Measurements from ENCODE around the gene CNGA2.
"Not testable (repeated sequence)": the region's sequence is repeated elsewhere in the genome, so short reads cannot be mapped to it uniquely, and the experiment has no call there.

The CNGA2 gene

DNA sequence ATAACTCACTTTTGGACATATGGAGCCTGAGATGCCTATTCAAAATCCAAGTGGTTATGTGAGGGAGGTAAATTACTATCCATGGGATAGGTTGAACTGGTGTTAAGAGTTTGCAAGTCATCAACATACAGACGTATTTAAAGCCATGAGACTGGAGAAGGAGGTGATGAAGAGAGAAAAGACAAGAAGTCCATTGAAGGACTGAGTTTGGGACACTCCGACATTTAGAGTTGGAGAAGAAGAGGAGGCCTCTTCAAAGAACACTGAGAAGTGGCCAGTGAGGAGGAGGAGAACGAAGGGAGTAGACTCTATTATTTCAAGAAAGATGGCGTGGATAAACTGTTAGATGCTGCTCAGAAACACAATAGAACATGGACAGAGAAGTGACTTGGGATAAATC is at the start of gene CNGA2:
CNGA2 (plus strand) TSS at position 301 of the 400 bp plus-strand sequence. CDS start 3,738 bp downstream, outside the sequence.
- no peak for DNase-seq

DNA sequence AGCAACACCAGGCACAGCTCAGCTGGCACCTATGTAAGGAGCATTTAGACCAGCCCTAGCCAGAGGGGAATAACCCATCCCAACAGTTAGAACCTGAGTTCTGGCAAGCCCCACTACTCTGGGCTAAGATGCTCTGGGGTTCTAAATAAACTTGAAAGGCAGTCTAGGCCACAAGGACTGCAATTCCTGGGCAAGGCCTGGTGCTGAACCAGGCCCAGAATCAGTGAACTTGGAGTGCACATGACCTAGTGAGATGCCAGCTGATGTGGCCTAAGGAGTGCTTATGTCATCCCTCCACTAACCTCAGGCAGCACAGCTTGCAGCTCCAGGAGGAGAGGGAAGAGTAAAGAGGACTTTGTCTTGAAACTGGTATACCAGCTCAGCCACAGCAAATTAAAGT is 46.9 kb upstream of the CNGA2 start:
- DNase-seq, result no peak

DNA sequence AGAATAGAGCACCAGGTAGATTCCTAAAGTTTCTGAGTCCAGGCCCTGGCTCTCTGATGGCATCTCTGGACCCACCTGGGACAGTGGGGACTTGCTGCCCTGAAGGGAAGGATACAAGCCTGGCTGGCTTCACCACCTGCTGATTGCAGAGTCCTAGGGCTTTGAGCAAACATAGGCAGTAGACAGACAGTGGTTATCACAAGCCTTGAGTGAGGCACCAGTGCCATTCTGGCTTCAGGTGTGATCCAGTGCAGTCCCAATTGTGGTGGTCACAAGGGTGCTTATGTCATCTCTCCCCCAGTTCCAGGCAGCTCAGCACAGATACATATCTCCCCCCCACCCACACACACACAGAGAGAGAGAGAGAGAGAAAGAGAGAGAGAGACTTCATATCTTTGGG is 45.9 kb upstream of the CNGA2 start:
- DNase-seq, result no peak

DNA sequence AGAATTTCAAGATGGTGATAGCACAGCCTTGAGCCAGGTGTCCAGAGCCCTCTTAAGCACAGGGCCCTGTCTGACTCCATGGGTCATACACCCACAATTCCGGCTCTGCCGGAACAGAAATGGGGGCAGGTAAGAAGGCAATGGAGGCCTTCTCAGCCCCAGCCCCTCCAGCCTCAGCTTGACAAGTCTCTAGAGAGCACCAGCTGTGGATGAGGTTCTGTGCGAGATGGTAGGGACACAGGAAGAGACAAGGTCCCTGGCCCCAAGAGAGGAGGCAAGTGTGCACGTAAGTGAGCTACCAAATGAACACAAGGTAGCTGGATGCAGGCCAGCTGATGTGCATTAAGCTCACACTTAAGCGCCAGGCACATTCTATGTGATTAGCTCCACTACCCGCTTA is 41.7 kb upstream of the CNGA2 start:
- DNase-seq, result no peak

DNA sequence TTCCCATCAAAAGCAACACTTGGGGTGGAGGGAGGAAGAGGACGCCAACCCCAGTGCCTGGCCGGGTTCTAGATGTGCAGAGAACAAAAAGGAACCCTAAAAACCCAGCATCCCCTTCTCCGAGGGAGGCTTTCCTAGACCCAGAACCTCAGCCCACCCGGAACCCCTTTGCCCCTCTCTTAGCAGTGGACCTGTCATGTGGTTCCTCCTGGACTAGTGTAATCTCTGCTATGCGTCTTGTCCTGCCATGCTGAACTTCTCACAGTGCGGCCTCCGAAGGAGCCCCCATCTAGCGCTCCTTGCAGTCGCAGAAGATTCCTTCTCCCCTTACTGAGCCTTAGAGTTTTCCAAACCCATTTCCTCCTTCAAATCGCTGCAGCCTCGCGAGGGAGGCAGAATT is 40.4 kb upstream of the CNGA2 start:
- DNase-seq, result no peak

DNA sequence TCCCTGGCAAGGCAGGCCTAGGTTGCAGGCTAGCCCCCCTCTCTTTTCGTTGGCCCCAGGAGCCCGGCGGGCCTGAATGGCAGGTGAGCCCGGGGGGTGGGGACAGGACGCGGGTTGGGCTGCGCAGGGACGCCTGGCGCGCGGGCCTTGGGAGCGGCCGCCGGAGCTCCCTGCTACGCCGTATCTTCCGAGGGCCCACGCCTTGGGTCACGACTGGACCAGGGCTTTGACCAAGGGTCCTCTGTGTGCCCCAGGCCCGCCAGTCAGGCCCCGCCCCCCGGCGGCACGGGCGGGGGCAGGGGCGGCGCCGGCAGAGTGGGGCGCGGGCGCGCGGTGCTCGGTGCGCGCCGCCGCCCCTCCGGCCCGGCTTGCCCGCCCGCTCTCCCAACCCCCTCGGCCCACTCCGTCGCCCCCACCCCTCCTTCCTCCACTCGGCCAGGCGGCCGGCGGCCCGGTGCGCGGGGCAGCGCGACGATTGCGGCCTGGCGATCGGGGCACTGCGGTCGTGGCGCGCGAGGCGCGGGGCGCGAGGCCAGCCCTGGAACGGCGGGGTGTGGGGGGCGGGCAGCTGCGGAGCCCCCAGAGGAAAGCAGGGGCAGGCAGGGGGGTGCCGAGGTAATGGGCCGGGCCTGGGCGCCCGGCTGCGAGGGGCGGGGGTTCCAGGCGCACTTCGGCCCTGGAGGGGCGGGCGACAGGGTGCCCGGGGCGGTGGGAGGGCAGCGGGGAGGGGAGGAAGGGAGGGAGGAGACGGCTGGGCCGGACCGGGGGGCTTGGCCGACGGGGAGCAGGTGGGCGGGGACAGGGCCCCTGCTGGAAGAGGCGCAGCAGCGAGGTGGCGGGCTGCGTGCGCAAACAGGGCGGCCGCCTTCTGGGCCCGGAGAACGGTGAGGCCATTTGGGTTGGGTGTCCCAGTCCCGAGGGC is 39.6 kb upstream of the CNGA2 start, which contains the start of gene PRRG3:
PRRG3 (plus strand) TSS at position 798 of the 922 bp plus-strand sequence. CDS start 3,357 bp downstream, outside the sequence.
- DNase-seq, result no peak

DNA sequence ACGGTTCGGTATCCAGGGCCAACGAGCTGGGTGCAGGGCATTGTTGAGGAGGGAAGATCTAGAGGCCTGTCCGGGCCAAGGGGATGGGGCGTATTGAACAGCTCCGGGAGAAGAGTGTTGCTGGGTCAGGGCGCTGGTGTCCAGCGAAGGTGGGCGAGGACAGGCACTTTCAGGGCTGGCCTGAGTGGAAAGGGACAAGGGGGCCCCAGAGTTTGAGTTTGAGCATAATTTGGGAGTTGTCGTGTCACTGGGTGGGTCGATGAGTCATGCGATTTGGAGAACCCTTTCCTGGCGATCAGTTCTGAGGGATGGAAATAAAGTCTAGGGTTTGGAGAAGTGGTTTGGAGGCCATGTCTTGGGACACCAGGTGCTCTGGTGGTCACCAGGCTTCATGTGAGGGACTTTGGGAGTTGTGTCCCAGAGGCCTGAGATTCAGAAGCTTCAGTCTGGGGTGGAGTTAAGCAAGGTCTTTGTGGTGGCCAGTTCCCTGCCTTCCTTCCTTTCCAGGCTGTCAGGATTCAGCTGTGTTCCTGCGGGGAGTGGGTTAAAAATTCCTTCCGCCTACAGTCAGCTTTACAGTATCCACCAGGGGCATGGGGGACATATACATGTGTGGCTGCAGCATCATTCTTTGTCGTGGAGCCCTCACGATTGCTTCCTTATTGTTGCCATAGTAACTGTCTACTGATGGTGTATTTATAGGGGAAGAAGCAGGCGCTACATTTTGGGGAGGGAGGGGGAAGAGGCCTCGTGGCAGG is 38.8 kb upstream of the CNGA2 start:
- no peak for DNase-seq

DNA sequence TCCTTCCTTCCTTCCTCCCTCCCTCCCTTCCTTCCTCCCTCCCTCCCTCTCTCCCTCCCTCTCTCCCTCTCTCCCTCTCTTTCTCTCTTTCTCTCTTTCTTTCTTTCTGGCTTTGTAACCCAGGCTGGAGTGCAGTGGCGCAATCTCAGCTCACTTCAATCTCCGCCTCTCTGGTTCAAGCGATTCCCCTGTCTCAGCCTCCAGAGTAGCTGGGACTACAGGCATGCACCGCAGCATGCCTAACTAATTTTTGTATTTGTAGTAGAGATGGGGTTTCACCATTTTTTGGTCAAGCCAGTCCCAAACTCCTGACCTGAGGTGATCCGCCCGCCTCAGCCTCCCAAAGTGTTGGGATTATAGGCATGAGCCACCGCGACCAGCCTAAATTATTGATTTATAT is 37.5 kb upstream of the CNGA2 start:
- not testable (repeated sequence) for DNase-seq

DNA sequence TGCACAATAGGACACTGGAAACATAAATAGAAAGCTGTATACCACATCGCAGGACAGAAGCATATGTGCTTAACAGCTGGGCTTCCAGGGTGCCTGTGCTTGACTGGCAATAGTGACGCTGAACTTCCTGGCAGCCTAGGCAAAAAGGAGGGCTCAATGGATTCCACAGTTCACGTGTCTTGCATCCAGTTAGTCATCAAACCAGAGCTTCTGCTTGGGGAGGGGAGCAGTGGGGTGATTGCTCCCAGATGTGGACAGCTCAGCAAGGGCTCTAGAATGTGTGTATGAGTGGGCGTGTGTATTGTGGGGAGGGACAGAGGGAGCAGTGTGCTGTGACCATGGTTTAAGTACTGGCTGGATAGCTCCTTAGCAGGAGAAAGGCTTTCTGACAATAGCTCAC is 37.0 kb upstream of the CNGA2 start:
- peak; percentile 60 for DNase-seq

DNA sequence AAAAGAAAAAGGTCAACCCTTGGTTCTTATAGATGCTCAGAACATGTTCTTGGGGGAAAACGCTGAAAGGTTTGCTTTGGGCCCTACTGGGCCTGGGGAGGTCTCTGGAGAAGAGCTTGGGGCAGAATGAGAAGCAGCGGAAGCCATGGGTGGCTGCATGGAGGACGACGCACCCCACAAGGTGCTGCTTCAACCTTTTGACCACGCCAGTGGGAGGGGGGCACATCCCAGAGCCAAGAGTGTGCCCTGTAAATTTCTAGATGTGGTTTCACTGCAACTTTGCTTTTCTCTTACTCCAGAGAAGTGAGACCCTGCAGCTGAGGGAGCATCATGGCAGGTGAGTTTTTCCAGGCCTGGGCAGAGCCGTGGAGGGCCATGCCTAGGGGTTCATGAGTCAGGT is 36.1 kb upstream of the CNGA2 start:
- no peak for DNase-seq

DNA sequence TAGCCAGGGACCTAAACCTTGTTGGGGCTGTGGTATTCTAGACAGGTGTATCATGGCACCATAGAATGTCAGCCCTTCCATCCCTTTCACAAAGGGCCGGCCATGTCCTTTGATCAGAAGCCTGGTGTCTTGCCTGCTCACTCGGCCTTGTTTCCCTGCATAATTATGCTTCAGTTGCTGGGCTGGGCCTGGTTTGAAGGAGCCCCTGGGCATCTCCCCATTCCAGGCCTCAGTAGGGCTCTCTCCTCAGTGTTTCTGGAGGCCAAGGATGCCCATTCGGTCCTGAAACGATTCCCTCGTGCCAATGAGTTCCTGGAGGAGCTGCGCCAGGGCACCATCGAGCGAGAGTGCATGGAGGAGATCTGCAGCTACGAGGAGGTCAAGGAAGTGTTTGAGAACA is 34.8 kb upstream of the CNGA2 start:
- no peak for DNase-seq

DNA sequence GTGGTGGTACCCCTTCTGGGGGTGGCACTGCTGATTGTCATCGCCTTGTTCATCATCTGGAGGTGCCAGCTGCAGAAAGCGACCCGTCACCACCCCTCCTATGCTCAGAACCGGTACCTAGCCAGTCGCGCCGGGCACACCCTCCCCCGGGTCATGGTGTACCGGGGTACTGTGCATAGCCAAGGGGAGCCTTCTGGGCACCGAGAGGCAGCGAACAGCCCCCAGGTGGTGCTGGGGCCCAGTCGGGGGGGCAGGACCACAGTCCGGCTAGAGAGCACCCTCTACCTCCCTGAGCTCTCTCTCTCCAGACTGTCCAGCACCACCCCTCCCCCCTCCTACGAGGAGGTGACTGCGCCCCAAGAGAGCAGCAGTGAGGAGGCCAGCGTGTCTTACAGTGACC is 34.0 kb upstream of the CNGA2 start:
- no peak for DNase-seq

DNA sequence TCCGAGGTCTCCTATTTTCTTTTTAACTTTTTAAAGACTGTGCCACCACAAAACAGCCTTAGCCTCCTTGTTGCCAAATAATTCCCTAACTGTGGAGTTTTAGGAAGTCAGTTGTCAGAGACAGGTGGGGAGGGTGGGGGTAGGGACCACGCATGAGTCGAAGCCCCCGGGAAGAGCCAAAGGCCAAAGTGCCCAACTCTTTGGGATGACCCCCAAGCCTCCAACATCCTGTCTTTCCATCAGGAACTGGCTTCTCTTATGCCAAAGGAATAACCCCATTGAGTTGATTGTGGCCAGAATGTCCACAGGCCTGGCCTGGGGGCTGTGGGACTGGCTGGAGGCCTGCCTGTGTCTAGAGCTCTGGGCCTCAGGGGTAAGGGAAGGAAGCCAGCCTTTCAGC is 33.5 kb upstream of the CNGA2 start:
- no peak for DNase-seq

DNA sequence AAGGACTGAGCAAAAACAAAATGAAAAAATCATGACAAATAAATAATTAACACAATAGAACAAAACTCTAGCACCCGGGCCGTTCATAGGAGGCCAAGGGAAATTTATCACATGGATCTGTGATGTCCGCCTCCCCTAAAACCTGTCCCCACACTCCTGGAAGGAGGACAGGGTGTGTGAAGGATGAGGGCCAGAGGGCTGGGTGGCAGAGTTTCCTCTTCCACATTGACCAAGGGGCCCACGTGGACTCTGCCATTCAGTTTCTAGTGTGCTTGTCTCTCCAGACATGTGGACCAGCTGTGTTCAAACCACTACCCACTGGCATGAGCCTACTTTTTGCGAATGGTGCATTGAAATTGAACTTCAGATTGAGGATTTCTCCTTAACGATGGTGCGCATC is 33.0 kb upstream of the CNGA2 start:
- no peak for DNase-seq

DNA sequence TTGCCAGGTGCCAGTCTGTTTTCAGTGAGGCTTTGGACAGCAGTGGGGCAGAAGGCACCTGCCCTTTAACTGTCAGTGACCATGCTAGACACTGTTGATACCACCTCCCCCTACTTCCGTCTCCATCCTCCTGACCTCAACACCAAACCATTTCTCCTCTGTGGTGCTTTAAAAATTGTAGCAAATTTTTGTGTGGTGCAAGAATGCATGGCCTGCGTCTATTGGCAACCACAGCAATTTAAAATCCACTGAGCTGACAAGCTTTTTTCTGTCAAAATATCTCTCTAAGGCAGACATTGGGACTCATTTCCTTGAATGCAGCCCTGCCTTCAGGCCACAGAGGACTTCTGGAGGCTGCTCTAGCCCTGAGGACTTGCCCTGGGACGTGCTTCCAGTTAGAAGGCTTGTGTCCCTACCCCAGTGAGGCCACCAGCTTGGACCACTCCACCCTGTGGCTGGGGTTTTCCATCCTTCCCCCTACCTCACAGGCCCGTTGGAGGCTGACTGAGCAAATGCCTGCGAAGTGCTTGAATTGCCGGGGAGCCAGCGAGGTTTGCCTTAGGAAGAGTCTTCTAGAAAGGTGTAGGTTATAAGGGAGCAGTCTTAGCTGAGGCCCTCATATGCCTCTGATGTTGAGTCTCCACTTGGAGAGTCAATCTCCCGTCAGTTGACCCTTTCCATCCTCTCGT is 32.4 kb upstream of the CNGA2 start:
- no peak for DNase-seq

DNA sequence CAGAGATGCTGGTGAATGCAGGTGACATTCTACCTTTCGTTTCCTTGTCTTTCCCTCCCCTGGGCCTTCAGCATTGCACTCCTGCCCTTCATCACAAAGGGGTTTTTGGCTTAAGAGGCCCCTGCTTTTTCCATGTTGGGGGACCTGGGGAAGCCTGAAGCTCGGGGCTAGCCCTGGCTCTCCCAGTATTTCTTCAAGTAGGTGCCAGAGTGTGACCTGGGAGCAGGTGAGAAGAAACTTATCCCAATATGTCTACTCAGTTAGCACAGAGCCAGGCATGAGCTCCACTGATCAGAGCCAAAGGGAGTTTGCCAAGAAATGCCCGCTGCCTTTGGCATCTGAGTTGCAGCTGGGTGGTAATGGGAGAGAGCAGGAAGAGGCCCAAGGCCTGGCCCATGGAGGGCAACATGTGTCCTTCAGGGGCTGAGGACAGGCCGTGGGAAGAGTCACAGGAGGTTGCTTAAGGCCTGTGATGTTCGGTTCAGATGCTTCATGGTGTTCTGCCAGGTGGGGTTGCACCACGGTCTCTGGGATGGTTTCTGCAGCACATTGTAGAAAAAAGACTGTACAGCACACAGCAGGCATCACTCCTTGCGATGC is 31.7 kb upstream of the CNGA2 start:
- DNase-seq, result no peak

DNA sequence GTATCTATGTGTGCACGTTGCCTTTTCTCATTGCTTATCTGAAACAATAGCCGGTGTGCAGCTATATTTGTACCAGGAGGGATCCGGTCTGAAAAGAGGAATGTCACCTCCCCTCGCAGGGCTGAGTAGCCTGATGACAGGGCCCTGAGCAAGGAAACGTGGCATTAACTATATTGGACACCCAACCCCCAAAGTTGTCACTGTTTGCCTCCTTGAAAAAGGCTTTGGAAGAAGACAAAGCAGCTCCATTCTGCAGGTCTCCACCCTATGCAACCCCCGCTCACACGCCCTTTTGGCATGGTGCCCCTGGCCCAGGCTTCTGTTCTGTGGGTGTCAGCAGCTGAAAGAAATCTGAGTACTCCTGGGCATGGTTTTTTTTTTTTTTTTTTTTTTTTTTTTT is 31.1 kb upstream of the CNGA2 start:
- no peak for DNase-seq

DNA sequence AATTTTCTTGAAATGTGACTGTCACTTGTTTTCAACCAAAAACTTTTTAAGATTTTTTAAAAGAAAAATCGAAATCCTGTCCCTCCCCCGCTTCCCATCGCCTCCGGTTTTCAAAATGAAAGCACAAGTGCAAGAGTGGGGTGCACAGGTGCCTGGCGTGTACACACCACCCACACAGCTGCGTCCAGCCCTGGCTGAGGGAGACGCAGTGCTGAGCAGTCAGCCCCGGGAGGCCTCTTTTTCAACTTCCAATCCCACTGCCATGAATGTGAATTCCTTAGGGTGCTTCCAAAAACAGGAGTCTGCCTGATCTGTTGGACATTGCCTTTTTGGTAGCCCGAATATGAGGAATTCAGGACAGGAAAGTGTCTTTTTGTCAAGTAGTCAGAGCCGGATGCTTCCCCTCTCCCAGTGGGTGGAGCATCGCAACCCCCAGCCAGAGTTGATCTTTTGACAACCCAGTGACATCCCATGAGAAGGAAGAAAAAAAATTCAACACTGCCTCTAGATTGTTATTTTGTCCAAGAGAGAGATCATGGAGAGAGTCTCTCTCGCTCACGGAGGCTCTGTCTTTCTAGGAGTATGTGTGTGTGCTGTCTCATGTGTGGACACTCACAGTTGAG is 30.4 kb upstream of the CNGA2 start:
- no peak for DNase-seq

DNA sequence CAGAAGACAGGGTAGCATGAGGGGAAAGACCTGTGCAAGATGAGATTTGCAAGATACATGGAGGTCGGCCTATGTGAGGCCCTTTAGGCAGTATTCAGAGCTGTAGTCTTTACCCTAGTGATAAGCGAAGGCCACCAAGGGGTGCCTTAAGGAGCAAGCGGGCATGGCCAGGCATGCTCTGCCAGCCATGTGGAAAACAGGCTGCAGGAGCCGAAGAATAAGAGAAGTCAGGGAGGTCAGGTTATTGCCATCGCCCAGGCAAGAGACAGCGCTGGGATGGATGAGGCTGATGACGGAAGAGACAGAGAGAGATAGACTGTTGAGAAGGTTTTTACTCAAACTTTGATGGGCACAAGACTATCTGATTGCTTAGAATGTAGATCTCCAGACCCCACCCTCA is 25.7 kb upstream of the CNGA2 start:
- DNase-seq, result no peak

DNA sequence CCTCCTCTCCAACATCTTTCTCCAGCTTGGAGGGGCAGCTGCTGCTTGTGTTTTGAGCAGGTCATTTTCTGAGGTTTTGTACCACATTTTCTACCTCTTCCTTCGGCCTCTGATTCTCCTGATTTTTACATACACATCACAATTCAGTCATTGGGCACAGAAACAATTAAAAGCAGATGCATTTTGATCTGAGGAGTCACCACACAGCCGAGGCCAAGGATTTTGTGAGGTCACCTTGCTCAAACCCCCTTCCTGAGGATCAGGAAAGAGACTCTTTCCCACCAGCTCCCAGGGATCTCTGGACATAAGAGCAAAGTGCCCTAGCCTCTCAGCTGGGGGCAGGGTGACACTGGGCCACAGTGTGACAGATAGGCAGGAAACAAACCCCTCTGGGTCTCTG is 24.1 kb upstream of the CNGA2 start:
- DNase-seq, result no peak

DNA sequence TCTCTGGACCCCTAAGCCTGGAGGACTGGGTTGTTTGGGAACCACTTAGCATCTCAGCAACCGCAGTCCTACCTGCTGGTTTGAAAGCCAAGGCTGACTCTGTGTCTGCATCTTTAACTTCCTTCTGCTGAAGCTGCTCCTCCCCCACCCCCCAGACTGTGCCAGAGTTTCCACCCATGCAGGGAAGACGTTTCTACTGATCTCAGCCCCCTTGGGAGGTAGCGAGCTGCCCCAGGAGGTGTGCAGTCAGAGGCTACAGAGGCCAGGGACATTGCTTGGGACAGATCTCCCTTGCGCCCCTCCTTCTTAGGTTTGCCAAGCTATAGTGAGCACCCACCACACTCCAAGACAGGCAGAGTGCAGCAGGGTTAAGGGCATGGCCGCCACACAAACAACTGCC is 23.4 kb upstream of the CNGA2 start:
- no peak for DNase-seq

DNA sequence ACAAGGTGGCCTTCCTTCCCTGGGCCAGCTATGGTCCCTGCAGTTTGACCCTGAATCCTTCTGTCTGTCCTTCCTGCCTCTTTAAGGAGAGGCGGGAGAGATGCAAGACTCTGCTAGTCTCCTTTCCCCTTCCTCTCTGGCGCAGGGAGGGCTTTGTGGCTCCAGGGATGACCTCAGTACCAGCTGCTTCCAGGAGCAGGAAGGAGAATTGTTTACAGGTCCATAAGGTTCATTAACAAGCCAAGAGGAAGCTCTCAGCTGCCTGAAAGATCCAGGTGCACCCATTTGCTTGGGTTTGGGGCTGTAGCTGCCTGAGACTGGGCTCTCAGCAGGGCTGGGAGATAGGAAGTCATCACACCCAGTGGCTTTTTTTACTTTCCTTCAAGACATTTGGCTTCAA is 22.8 kb upstream of the CNGA2 start:
- no peak for DNase-seq

DNA sequence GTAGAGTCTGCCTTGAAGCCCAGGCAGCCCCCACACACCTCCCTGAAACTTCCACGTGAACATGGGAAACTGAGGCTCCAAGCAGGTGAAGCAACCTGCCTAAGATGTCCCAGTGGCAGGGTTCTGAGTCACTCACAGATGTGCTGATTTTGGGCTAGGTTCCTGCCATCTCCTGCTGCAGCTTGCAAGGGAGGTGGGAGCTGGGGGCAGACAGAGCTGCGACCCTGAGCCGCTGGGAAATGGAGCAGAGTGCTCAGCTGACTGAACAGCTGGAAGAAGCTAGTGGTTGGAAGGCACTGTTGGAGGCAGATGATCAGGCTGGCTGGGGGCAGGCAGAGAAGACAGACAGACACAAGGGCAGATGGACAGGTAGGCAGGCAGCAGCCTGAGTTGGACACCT is 22.3 kb upstream of the CNGA2 start:
- DNase-seq, result no peak

Measured in EL (cell line).